Prostate gland (tissue), 2 donors: ENCODE data around the gene NDUFB11. TPM values are rescaled to one million over a fixed set of nuclear protein-coding genes. Genes with fewer than 3 reads are reported as not detected.

Experiments used
- DNase-seq: peaks from one replicate; pipeline ENCODE4 v3.0.0-alpha.2; 2019; ENCODE audit warnings: low spot score
- H3K27ac ChIP-seq, 2 donors: fragments of 200-600 bp; sonication (generic); 2 replicates each; pipeline ENCODE4 v1.5.1; 2017 to 2019
- H3K27me3 ChIP-seq: fragments of 200-600 bp; sonication (generic); replicated peaks from 2 replicates; pipeline ENCODE4 v1.5.1; 2019; ENCODE audit not compliant: insufficient read depth
- H3K36me3 ChIP-seq, 2 donors: fragments of 200-600 bp; sonication (generic); 1 replicate in 1 of 2; 2 replicates in 1 of 2; pipeline versions ENCODE4 v1.5.1 to v1.8.1; 2017 to 2019
- H3K4me1 ChIP-seq: fragments of 200-600 bp; sonication (generic); replicated peaks from 2 replicates; pipeline ENCODE4 v1.5.1; 2019
- H3K4me3 ChIP-seq, 2 donors: fragments of 200-600 bp; sonication (generic); 2 replicates each; pipeline ENCODE4 v1.5.1; 2017 to 2019
- H3K9me3 ChIP-seq: fragments of 200-600 bp; sonication (generic); 2 replicates; pipeline ENCODE4 v1.5.1; 2017
- CTCF ChIP-seq, 4 experiments: fragments of 200-600 bp in 2 of 4; fragments of 450-650 bp in 2 of 4; sonication (generic) in 2 of 4; IDR thresholded peaks; 1 replicate in 3 of 4; 2 replicates in 1 of 4; pipeline ENCODE4 v1.5.1; 2016 to 2019; ENCODE audit warnings: antibody characterized with exemption in 4 of 4, mild to moderate bottlenecking in 2 of 4, moderate library complexity in 2 of 4
- POLR2A ChIP-seq: fragments of 450-650 bp; IDR thresholded peaks from one replicate; pipeline ENCODE4 v1.6.1; 2016; ENCODE audit warnings: antibody characterized with exemption, mild to moderate bottlenecking
- POLR2AphosphoS5 ChIP-seq: sonication (generic); formaldehyde crosslinking; IDR thresholded peaks from one replicate; pipeline ENCODE4 v1.6.1; 2017; ENCODE audit warnings: antibody characterized with exemption
- WGBS: methylation state at CpG from one replicate; pipeline ENCODE4 v1.1.5; 2018; 5-methylcytosine and 5-hydroxymethylcytosine counted together
- intact Hi-C: fragments of 100-400 bp; cut with DNase I; formaldehyde crosslinking; loops from one replicate; pipeline ENCODE4 v1.14.2; 2022
- total RNA-seq, 2 donors: library from RNA; depleted of rRNA; stranded (reverse); fragments of >200 nt; gene quantifications; one replicate each; pipeline ENCODE4 v1.1.0, GENCODE V29; 2016

NDUFB11 gene
- total RNA-seq, 2 donors from 2014 or later = 85.3 to 131 TPM

GRCh38 chrX:47172549-47172948, 28.0 kb upstream of the NDUFB11 start:
- DNase-seq = no peak
- no peaks in the 10 kb centered on the region for H3K9me3 ChIP-seq
- 95% methylated on average over 3 of the region's 7 CpGs for WGBS
- H3K27me3 ChIP-seq = no peaks in the 10 kb centered on the region
- H3K4me3 ChIP-seq = no peak overlapping the region
- no peak overlapping the region for H3K27ac ChIP-seq
- TF ChIP-seq POLR2AphosphoS5 (no peak), CTCF (IDR thresholded peaks at IDR 0.05) (no peak), POLR2A (no peak)
- no peaks in the 10 kb centered on the region for H3K36me3 ChIP-seq
- no peaks in the 10 kb centered on the region for H3K4me1 ChIP-seq
- intact Hi-C loops = no loop called here

- WGBS = 100% methylated on average over 2 of the region's 2 CpGs
- intact Hi-C loops = no loop called here
- H3K36me3 ChIP-seq = no peaks in the 10 kb centered on the region
Measured at GRCh38 chrX:47171996-47172395, 27.5 kb upstream of the NDUFB11 start.

GRCh38 chrX:47170861-47171692, 26.6 kb upstream of the NDUFB11 start:
- Histone ChIP-seq H3K36me3 (no peaks in the 10 kb centered on the region), H3K4me3 (no peak overlapping the region), H3K4me1 (no peaks in the 10 kb centered on the region), H3K9me3 (no peaks in the 10 kb centered on the region), H3K27me3 (no peaks in the 10 kb centered on the region), H3K27ac (no peak overlapping the region)
- intact Hi-C loops = no loop called here
- no peak for DNase-seq
- TF ChIP-seq CTCF (IDR thresholded peaks at IDR 0.05) = no peak
- no peak for TF ChIP-seq POLR2A
- no peak for TF ChIP-seq POLR2AphosphoS5
- 92% methylated on average over 23 of the region's 34 CpGs for WGBS

More at GRCh38 chrX:47171996-47172395, 27.5 kb upstream of the NDUFB11 start:
- Histone ChIP-seq H3K9me3 (no peaks in the 10 kb centered on the region), H3K27ac (no peak overlapping the region), H3K4me1 (no peaks in the 10 kb centered on the region), H3K27me3 (no peaks in the 10 kb centered on the region), H3K4me3 (no peak overlapping the region)
- TF ChIP-seq POLR2AphosphoS5 (no peak), CTCF (IDR thresholded peaks at IDR 0.05) (no peak), POLR2A (no peak)
- DNase-seq = no peak

GRCh38 chrX:47169726-47170515, 25.4 kb upstream of the NDUFB11 start:
- TF ChIP-seq CTCF (IDR thresholded peaks at IDR 0.05) (no peak), POLR2AphosphoS5 (no peak), POLR2A (no peak)
- Histone ChIP-seq H3K27me3 (no peaks in the 10 kb centered on the region), H3K27ac (no peak overlapping the region), H3K4me1 (no peaks in the 10 kb centered on the region), H3K9me3 (no peaks in the 10 kb centered on the region), H3K36me3 (no peaks in the 10 kb centered on the region), H3K4me3 (no peak overlapping the region)
- 92% methylated on average over 2 of the region's 13 CpGs for WGBS
- DNase-seq = no peak
- intact Hi-C loops = no loop called here
